Measurements from ENCODE around the gene IL2.

The IL2 gene

GRCh38 chr4:122456231-122457116, at the start of gene IL2:
IL2 (minus strand) TSS chr4:122456725; CDS start chr4:122456440, 285 bp downstream.
- no peak for FAIRE-seq
- DNase-seq (ENCODE audit: insufficient read length, low spot score) = no peak
- TF ChIP-seq POLR2A (IDR thresholded peaks at IDR 0.05; ENCODE audit: low read depth, low read length) = no peak

GRCh38 chr4:122503214-122503613, 46.7 kb upstream of the IL2 start:
- no peak for FAIRE-seq
- no peak for DNase-seq (ENCODE audit: insufficient read length, low spot score)
- TF ChIP-seq POLR2A (IDR thresholded peaks at IDR 0.05; ENCODE audit: low read depth, low read length) = no peak

DNA sequence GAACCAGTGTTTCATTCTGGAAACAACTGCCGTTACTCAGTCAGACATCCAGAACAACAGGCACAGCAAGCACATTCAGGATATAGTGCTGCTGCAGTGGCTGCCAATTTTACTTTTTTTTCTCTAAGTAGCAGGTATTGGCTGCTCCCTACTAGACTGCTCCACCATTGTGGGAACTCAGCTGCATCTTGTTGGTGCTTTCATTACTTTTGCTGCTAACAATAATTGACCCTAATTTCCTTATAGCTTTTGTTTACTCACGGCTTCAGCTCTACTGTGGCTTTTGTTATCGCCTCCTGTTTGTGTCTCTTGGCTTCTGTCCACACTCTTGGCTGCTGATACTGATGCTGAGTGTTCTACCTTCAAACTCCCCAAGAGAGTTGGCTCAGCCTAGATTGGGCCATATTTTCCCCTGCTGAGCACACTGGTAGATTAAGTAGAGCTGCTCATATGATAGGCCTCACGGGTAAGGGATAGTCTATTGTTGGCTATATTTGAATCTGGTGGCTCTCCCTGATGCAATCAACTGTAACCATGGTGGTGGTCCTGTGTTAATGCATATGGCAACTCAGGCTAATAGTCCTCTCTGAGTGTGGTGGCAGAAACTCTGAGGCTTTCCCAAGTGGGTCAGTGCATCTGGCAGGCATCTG, 44.5 kb upstream of the IL2 start:
- FAIRE-seq (no peak), DNase-seq (ENCODE audit: insufficient read length, low spot score) (no peak)
- no peak for TF ChIP-seq POLR2A (IDR thresholded peaks at IDR 0.05; ENCODE audit: low read depth, low read length)

DNA sequence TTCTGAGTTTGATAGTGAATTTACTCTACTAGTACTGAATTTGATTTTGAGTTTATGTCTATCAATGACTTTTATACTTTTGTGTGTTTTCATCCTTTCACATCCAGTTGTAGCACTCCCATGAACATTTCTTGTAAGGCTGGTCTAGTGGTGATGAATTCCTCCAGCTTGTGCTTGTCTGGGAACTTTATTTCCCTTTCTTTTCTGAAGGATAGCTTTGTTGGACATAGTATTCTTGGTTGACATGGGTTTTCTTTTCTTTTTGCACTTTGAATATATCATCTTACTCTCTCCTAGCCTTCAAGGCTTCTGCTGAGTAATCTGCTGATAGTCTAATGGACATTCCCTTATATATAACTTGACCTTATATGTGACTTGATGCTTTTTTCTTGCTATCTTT, 32.5 kb upstream of the IL2 start:
- no peak for TF ChIP-seq POLR2A (IDR thresholded peaks at IDR 0.05; ENCODE audit: low read depth, low read length)
- FAIRE-seq = no peak

DNA sequence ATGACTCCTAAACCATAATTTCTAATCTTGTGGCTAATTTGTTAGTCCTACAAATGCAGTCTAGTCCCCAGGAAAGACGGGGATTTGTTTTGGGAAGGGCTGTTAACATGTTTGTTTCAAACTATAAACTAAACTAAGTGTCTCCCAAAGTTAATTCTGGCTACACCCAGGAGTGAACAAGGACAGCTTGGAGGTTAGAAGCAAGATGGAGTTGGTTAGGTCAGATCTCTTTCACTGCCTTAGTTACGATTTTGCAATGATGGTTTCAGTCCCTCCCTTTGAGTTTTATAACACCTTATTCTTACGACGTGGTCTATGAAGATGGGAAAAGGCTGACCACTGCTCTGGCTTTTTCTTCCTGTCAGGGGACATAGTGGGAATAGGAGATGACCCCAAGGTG, 27.0 kb upstream of the IL2 start:
- FAIRE-seq = no peak
- TF ChIP-seq POLR2A (IDR thresholded peaks at IDR 0.05; ENCODE audit: low read depth, low read length) = no peak
- DNase-seq (ENCODE audit: insufficient read length, low spot score) = no peak

More for the DNA sequence above, 32.5 kb upstream of the IL2 start:
- DNase-seq (ENCODE audit: insufficient read length, low spot score) = no peak

DNA sequence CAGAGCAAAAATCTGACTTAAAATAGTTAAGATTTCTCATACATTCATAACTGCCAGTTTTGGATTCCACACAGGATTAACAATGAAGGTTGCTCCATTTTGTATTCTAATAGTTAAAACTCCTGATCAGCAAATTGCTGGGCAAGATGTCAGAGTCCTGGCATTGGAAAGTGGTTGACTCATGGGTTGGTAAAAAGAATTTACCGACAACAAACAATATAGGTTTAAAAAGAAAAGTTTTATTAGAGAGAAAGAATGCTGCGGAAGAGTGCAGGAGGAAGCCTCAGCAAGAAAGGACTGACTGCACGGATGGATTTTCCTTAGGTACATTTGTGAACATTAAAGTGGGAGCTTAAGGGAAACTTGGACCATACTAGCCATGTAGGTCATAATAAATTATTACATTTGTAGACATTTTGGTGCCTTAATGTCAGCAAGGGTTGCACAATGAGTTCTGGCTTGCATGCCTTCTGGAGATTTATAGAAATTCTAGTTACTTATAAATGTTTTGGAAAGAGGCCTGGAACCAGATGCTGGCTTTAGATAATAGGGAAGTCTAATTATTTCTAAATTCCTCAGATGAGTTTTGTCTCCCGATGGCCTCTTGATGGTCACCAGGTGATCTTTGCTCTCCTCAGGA, 25.4 kb upstream of the IL2 start:
- FAIRE-seq = no peak

DNA sequence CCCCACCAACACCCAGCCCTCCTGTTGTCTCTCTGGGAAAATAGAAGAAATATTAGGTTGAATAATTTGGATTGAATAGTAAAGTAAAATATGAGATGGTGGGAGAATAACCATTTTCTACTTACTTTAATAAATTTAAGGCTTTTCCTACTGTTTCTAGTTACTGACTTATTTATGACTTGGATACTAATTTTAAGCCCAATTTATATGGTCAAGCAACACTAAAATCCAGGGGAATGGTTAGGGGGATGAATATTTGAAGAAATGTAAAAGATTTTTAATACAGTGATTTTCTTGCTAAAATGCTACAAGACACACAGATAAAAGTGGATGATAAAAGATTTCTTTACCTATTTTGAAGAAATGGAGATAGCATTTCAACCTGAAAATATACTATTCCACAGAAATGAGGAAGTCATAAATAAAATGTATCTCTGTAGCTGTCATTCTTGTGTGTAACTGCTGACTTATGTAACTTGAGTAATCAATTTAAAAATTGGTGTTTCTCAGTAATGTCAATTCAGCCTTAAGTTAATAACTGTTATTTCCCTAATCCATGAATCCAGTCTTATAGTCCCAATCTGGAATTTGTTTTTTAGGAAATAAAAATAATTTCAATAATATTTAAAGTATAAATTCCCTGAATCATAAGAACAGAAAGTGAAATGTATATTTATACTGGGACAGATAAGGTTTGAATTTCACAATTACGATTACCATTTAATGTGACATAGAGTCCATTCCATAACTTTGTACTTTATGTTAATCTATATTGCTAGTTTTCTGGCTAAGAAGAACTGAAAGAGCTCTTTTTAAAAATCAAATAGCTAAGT, 24.3 kb upstream of the IL2 start:
- DNase-seq (ENCODE audit: insufficient read length, low spot score) = no peak
- FAIRE-seq = no peak
- TF ChIP-seq POLR2A (IDR thresholded peaks at IDR 0.05; ENCODE audit: low read depth, low read length) = no peak

More for the DNA sequence above, 25.4 kb upstream of the IL2 start:
- no peak for DNase-seq (ENCODE audit: insufficient read length, low spot score)
- TF ChIP-seq POLR2A (IDR thresholded peaks at IDR 0.05; ENCODE audit: low read depth, low read length) = no peak

- no peak for TF ChIP-seq POLR2A (IDR thresholded peaks at IDR 0.05; ENCODE audit: low read depth, low read length)
- no peak for DNase-seq (ENCODE audit: insufficient read length, low spot score)
- no peak for FAIRE-seq
Measured at GRCh38 chr4:122479935-122480416, 23.5 kb upstream of the IL2 start.

DNA sequence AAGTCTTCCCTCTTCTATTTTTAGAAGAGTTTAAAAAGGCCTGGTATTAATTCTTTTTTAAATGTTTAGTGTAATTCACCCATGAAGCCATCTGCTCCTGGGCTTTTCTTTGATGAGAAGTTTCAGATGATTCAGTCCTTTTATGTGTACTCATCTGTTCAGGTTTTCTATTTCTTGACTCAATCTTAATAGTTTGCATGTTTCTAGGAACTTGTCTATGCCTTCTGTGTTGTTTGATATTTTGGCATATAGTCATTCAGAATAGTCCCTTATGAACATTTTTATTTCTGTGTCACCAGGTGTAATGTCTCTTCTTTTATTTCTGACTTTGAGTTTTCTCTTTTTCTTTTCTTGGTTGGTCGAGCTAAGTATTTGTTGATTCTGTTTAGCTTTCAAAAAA, 20.2 kb upstream of the IL2 start:
- no peak for TF ChIP-seq POLR2A (IDR thresholded peaks at IDR 0.05; ENCODE audit: low read depth, low read length)
- no peak for DNase-seq (ENCODE audit: insufficient read length, low spot score)
- FAIRE-seq = no peak

DNA sequence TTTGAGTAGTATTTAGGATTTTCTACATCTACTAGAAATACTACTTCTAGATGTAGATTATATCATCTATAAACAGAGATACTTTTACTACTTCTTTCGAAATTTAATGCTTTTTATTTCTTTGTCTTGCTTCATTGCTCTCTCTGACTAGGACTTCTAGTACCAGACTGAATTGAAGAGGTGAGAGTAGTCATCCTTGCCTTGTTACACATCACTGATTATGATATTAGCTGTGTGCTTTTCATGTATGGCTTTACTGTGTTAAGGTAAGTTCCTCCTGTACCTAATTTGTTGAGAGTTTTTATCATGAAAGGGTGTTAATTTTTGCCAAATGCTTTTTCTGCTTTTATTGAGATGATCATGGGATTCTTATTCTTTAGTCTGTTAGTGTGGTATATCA, 19.6 kb upstream of the IL2 start:
- DNase-seq (ENCODE audit: insufficient read length, low spot score) (no peak), FAIRE-seq (no peak)
- TF ChIP-seq POLR2A (IDR thresholded peaks at IDR 0.05; ENCODE audit: low read depth, low read length) = no peak

GRCh38 chr4:122475233-122475632, 18.7 kb upstream of the IL2 start:
- TF ChIP-seq POLR2A (IDR thresholded peaks at IDR 0.05; ENCODE audit: low read depth, low read length) = no peak
- FAIRE-seq (no peak), DNase-seq (ENCODE audit: insufficient read length, low spot score) (no peak)

DNA sequence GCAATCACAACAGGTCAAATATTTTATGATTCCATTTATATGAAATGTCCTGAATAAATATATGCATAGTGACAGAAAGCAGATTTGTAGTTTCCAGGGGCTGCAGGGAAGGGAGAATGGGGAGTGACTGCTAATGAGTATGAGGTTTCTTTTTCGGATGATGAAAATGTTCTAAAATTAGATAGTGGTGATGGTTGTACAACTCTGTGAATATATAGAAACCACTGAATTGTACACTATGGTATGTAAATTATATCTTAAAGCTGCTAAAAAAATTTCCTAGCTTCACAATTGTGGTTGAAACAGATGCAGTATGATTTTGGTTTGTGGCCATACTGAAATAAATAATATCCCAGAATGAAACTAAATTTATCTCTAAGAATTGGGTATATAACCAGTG, 12.9 kb upstream of the IL2 start:
- no peak for DNase-seq (ENCODE audit: insufficient read length, low spot score)
- FAIRE-seq = no peak
- TF ChIP-seq POLR2A (IDR thresholded peaks at IDR 0.05; ENCODE audit: low read depth, low read length) = no peak

- FAIRE-seq = no peak
- no peak for DNase-seq (ENCODE audit: insufficient read length, low spot score)
- TF ChIP-seq POLR2A (IDR thresholded peaks at IDR 0.05; ENCODE audit: low read depth, low read length) = no peak
Measured at GRCh38 chr4:122458625-122459024, 2.1 kb upstream of the IL2 start.
